Coronary artery (tissue), 2 donors: ENCODE measurements around the gene IMMT.

Experiments used
- DNase-seq: peaks from one replicate; pipeline ENCODE4 v3.0.0-alpha.2; 2017; ENCODE audit warnings: low spot score
- H3K27ac ChIP-seq, 2 donors: fragments of 200-600 bp; sonication (generic); one replicate each; pipeline ENCODE4 v1.5.1; 2016 to 2019
- H3K4me3 ChIP-seq: fragments of 200-600 bp; sonication (generic); 2 replicates; pipeline ENCODE4 v1.5.1; 2016; ENCODE audit warnings: mild to moderate bottlenecking, moderate library complexity
- CTCF ChIP-seq: fragments of 200-600 bp; sonication (generic); IDR thresholded peaks from one replicate; pipeline ENCODE4 v1.5.1; 2019; ENCODE audit warnings: antibody characterized with exemption

Gene IMMT

DNA sequence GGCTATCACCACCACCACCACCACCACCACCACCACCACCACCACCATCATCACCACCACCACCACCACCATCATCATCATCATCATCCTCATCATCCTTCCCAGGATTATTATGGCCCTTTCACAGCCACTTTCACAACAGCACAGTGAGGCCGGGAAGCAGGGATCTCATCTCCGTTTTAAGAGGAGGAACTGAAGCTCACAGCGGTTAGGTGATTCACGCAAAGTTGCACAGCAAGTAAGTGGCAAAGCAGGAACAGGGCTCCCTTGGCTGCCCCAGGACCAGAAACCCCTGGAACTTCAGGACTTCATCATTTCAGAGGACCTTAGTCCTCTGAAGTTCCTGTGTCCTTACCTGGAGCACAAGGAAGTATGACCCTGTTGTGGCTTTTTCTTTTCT, 30.8 kb upstream of the IMMT start:
- peak overlapping the region; percentile 85 to 86 for H3K27ac ChIP-seq
- no peak overlapping the region for H3K4me3 ChIP-seq
- no peak for TF ChIP-seq CTCF
- no peak for DNase-seq

GRCh38 chr2:86225581-86225980, 30.3 kb upstream of the IMMT start:
- Histone ChIP-seq H3K4me3 (peak overlapping the region; percentile 51), H3K27ac (peak overlapping the region; percentile 85 to 86)
- no peak for TF ChIP-seq CTCF
- peak; percentile 86 for DNase-seq

- Histone ChIP-seq H3K4me3 (peak overlapping the region; percentile 51), H3K27ac (peak overlapping the region; percentile 85 to 86)
- no peak for TF ChIP-seq CTCF
- DNase-seq, result no peak
Measured at GRCh38 chr2:86224645-86225355, 29.5 kb upstream of the IMMT start.

GRCh38 chr2:86223927-86224560, 28.8 kb upstream of the IMMT start:
- Histone ChIP-seq H3K4me3 (no peak overlapping the region), H3K27ac (peak overlapping the region; percentile 85 to 86)
- no peak for DNase-seq
- no peak for TF ChIP-seq CTCF

GRCh38 chr2:86223140-86223926, 28.1 kb upstream of the IMMT start:
- TF ChIP-seq CTCF, result no peak
- peak; percentile 83 for DNase-seq
- Histone ChIP-seq H3K27ac (peak overlapping the region; percentile 85 to 86), H3K4me3 (peak overlapping the region; percentile 8)

- peak overlapping the region; percentile 85 to 86 for H3K27ac ChIP-seq
- peak; percentile 94 for TF ChIP-seq CTCF
- DNase-seq, result no peak
- H3K4me3 ChIP-seq, result no peak overlapping the region
Measured at GRCh38 chr2:86221066-86221684, 25.9 kb upstream of the IMMT start.
